ENCODE results near the gene CBLN1.

The CBLN1 gene

DNA sequence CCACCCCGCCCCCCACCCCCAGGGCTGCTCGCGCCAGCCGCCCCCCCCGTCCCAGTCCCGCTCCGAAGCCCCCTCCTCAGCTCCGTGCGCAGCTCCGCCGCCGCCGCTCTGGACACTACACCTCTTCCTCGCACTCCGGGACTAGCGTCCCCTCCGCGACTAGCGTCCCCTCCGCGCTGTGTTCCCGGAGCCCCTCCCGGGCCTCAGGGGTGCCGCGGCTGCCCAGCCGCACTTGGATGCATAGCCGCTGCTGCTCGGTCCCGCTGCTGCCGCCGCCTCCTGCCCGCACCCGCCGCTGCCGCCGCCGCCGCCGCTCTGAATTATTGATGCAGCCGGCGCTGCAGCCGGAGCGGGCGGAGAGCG, at the start of gene CBLN1:
Gene CBLN1, minus strand, starts transcription at position 359 of the 363 bp plus-strand sequence. CDS start 373 bp downstream, outside the sequence.
- in situ Hi-C loops (cut with HindIII; ENCODE audit: low sequenced_read_pairs): no loop called here

DNA sequence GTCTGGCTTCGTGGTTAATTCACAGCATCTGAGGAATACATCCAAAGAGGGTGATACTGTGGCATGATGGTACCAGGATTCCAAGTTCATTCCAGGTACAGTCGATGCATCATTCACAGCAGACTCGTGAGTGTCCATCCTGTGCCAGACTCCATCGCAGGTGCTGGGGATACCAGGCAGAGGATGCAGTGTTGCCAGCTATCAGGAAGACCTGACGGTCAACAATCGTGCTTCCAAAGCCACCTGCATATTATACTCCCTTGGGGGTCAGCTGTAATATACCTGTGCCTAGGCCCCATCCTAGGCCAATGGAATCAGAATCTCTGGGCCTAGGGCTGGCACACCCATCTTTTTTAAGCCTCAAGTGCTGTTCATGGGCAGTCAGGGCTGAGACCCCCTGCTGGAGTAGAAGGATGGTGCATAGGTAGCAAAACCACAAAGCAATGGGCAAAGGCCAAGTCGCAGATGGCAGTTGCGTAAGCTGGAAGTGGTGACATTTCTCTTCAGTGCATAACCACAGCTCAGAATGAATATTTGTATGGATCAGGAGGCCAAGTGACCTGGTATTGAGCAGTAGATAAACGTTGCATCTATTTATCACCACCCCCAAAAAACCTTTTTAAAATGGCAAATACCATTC, 49.0 kb upstream of the CBLN1 start:
- in situ Hi-C loops (cut with HindIII; ENCODE audit: low sequenced_read_pairs): no loop called here

DNA sequence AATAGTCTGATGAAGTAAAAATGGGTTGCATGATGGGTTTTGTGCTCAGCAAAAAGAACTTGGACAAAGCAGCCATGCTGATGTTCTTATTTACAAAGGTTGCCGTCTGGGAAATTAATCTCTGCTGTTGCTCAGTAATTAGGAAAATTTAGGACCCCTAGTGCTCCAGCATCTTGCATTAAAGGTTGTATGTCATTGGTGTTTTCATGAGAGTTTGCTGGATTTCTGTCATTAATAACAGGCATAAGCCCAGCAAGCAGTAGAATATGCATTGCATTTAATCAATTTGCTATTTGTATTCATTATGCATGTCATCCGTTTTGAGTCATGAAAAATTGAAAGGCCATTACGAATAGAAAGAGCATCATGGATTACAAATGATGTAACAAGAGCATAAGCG, 46.7 kb upstream of the CBLN1 start:
- in situ Hi-C loops (cut with HindIII; ENCODE audit: low sequenced_read_pairs): no loop called here

DNA sequence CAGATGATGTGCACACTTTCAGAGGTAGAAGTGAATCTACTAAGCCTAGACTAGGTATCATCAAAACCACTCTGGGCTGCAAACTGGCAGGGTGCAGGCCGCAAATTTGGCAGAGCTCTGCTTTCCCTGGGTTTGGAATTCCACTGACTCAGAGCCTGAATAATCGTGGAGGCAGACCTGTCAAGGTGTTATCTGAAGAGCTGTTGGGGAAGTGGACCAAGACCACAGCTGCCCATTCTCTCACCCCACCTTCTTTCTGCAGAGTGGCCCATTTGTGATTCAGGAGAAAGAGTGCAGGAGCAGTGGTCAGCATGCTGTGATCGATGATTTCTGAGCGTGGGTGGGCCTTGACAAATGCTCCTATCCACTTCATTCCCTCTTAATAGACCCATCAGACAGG, 45.8 kb upstream of the CBLN1 start:
- in situ Hi-C loops (cut with HindIII; ENCODE audit: low sequenced_read_pairs): no loop called here

DNA sequence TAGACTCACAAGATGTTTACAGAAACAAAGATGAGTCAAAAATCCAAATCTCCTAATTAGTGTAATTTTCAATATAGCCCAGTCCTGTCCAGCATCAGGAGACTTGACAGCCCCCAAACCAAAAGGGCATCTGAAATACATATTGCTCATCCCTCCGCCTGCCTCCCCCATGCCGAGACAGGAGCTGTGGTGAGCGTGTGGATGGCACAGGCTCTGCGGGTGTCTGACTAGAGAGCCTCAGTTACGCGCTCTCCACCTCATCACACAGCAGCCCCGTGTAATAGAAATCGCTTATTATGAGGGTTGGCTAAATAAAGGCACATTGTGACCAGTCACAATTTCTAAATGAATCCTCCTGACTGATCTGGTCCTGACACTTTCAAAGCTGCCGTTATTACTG, 43.1 kb upstream of the CBLN1 start:
- in situ Hi-C loops (cut with HindIII; ENCODE audit: low sequenced_read_pairs): no loop called here

DNA sequence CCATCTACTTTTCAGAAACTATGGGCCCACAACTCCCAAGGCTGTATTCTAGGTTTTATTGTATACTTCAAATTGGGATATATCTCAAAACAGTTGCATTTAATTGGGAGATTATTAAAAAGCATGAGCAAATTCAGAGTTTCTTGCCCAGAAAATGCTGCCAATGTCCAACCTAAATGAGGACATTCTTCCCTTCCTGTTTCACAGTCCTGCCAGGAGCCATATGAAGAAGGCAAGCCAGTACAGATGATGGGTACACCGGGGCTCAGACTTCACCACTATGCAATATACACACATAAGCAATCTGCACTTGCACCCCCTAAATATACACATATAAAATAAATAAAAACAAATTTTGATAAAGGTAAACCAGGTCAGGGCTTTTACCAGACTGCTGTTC, 34.0 kb upstream of the CBLN1 start:
- in situ Hi-C loops (cut with HindIII; ENCODE audit: low sequenced_read_pairs): no loop called here

DNA sequence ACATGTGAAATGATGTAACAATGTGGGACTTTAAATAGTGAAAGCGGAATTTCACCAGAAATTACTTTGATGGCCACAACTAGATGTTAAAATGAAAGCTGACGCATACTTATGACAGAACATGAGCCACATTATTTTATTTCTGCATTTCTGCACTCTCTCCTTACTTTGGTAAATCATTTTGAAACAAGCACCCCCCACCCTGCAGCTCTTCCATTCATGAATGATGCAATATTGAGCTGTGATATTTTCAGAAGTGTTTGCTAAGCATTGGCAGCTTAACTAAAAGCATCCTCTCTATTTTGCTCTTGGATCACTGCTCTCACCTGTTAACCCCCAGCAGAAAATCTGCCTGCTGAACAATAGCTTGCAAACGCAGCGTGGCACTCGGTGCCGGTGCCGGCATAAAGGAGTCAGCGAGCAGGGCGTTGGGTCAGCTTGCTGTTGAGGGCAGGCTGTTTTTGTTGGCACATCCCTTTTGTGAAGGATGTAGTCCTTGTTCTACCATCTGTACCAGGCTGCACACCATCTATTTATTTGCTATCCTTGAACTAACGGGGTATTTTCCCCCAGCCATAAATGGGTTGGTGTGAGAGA, 30.8 kb upstream of the CBLN1 start:
- in situ Hi-C loops (cut with HindIII; ENCODE audit: low sequenced_read_pairs): no loop called here

DNA sequence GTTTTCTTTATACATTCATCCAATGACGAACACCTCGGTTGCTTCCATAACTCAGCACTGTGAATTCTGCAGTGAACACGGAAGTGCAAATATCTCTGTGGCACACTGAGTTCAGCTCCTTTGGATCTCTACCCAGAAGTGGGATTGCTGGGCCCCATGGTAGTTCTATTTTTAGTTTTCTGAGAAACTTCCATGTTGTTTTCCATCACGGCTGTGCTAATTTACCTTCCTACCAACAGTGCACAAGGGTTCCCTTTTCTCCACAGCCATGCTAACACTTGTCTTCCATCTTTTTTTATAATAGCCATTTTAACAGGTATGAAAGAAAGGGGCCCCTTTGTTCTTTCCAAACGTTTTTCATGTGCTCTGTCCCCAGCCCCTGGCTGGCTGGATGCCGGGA, 30.2 kb upstream of the CBLN1 start:
- in situ Hi-C loops (cut with HindIII; ENCODE audit: low sequenced_read_pairs): no loop called here

DNA sequence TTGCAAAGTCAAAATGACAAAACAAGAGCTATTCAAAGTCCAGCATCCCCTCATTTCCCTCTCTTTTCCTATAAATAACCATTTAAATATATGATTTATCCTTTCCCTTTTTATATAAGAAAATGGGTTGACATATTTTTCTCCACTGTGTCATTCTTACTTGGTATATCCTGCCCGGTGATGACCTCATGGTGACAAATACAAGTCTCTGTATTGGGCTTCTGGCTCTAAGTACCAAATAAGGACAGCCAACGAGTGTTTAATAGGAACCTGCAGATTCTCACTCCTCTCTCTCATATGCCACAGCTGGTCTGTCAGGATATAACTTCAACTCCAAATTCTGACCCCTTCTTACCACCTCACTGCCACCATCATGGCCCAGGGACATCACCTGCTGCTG, 25.5 kb upstream of the CBLN1 start:
- in situ Hi-C loops (cut with HindIII; ENCODE audit: low sequenced_read_pairs): no loop called here

DNA sequence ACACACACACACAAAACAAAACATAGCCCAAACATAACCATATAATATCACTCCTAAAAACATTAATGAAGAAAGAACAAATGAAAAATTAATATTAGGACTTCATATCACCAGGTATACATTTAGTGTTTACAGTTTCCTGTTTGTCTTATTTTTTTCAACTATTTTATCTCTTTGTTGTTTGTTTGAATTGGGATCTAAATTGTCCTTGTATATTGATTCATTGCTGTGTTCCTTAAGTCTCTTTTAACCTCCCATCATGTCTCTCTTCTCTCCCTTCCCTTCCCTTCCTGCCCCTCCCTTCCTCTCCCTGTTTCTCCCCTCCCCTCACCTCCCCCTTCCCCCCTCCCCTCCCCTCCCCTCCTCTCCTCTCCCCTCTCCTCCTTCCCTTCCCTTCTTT, 23.8 kb upstream of the CBLN1 start:
- in situ Hi-C loops (cut with HindIII; ENCODE audit: low sequenced_read_pairs): no loop called here

DNA sequence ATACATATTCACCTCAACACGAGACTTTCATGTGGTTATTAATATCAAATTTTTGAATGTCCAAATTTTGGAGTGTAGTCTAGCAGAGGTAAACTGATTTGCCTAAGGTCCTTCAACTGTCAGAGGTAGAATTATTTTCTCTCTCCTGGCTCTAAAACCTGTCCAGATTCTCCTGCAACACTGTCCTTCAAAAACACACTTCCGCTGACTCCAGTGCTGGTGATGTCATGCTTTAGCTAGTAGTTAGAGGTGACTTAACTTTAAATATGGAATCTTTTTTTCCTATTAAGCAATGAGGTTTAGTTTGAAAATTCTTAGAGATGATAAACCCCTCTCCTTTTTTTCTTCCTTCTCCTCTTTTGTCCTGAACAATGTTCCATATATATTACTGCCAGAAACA, 10.8 kb upstream of the CBLN1 start:
- in situ Hi-C loops (cut with HindIII; ENCODE audit: low sequenced_read_pairs): no loop called here

DNA sequence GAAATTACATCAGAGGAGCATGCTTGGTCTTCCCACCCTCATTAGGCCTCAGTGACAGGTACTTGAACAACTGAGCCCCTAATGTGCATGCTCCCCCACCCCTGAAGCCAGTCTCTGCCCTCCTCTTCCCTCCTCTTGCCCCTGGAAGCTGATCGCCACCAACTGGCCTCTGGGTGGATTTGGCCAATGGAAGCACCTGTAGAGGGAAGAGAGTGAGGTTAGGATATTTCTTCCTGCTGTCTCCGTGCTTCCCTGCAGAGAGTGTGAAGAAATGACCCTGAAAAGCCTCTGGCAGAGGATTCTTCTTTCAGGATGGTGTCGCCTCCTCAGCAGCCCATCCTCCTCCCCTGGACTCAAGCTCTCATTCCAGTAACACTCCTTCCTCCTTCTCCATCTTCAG, 5.9 kb upstream of the CBLN1 start:
- in situ Hi-C loops (cut with HindIII; ENCODE audit: low sequenced_read_pairs): no loop called here

DNA sequence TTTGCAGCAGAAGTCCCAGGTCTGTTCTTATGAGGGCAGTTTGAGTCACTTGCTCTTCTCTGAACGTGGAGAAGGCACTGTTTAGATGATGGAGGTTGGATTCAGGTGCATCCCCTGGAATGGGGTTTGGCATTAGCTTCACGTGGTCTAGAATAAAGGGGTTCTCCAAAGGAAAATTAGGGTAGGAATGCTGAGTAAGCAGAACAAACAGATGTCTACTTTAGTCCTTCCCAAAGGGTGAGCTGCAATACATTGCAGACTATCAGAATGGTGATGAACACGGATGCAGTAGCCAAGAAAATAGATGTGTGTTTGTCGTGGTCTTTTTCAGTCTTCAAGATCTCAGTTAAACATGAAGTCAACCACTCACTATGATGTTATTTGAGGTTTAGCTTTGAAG, 3.3 kb upstream of the CBLN1 start:
- in situ Hi-C loops (cut with HindIII; ENCODE audit: low sequenced_read_pairs): no loop called here

DNA sequence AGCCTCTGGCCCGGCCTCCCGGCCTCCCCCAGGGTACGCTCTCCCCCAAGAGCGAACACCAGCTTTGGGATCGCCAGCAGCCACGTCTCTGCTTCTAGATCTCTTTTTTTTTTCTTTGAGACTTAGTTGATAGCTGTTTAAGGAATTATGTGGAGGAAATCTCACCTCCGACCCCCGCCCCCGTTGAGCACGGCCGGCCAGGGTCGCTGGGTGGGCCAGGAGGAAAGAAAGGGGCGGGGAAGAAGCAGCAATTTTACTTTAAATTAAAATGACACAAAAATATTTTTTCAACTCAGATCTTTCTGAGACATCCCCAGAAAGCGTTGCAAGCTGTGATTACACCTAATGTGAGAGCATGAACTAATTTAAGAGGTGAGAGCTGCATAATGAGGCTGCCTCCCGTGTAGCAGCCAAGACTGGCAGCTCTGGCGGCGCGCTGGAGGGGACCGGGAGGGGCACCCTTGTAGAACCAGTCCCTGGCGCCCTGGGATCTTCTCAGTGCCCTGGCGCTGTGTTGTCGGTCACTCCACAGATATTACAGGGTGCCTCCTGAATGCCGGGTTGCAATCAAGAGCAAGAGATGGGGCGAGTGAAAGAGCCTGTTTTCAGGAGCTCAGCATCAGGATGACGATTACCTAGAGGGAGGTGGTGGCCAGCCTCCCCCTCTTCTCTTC, 1.9 kb upstream of the CBLN1 start:
- in situ Hi-C loops (cut with HindIII; ENCODE audit: low sequenced_read_pairs): no loop called here

DNA sequence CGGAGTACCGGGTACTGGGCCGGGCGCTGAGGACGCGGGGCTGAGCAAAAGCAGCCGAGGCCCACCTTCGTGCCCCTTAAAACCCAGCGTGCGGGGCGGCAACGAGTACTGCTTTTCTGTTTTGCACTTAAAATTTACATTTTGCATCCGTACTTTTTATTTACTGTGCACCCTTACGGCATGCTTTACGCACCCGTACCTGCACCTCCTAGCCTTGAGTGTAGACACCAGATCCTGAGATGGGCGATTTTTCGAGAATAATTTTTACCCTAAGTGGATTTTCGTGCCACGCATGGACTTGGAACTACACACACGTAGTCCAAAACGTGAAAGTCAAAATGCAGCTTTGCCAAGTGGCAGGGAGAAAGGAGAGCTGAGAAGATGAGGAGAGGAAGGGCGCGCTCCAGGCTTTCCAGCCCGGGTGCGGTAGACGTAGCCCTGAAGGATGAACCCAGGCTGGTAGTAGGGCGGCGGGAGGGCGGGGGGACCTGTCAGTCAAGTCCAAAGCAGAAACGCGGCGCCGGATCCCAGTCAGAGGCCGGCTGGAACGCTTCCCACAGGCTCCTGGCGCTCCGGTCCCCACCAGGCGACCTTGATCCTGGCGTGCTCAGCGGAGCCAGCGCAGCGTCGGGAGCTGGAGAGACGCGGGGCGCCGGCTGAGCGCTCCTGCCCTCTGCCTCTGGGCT, 1.2 kb upstream of the CBLN1 start:
- in situ Hi-C loops (cut with HindIII; ENCODE audit: low sequenced_read_pairs): no loop called here

DNA sequence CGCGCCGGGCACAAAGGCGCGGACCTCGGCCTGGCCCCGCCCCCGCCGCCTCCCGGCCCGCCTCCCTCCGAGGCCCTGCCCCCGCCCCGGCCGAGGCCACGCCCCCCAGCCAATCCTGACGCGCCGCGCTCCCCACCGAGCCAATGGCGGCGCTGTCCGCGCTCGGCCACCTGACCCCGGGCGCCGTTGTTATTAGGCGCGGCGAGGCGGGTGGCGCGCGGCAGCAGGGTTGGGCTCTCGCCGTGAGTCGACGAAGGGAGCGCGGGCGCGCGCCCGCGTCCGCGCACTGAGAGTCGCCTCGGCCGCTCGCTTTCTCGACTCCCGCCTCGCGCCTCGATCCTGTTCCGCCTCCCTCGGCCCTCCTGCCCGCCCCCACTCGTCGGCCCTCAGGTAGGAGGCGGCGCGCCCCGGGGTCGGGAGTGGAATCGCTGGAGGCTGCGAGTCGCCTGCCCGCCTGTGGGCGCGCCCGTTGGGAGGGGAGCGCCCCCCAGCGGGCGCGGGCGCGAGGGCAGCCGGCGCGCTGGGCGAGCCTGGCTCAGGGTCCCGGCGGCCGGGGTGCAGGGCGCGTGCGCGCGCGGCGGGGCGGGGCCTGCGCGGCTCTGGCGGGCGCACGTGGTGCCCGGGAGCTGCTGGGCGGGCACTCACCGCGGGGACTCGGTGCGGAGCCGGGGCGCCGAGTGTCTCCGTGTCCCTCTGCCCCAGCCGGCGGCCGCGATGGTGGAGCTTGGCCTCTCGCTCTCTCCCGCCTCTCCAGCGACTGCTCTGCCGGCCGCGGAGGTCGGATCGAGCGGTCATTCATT, 405 bp upstream of the CBLN1 start:
- in situ Hi-C loops (cut with HindIII; ENCODE audit: low sequenced_read_pairs): no loop called here

DNA sequence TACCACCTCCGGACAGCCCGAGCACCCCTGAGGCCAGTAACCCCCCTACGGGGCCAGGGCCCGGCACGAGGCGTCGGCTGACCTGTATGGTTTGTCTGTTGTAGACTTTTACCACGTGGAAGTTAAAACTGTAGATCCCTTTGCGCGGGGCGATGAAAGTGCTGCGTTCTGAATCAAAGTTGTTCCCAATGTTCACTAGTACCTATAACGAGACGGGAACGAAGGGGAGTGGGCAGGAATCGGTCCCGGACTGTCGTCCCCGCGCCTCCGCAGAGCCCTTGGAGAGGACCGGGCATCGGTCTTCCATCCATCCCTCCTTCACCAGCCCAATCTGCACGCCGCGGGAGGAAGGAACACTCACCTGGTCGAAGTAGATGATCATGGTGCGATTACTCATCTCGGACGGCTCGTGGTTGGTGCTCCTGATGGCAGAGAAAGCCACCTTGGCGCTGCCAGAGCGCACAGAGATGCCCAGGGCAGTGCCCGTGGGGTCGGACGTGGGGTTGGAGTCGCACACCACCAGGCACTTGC, 732 bp downstream of the CBLN1 start:
- in situ Hi-C loops (cut with HindIII; ENCODE audit: low sequenced_read_pairs): no loop called here

DNA sequence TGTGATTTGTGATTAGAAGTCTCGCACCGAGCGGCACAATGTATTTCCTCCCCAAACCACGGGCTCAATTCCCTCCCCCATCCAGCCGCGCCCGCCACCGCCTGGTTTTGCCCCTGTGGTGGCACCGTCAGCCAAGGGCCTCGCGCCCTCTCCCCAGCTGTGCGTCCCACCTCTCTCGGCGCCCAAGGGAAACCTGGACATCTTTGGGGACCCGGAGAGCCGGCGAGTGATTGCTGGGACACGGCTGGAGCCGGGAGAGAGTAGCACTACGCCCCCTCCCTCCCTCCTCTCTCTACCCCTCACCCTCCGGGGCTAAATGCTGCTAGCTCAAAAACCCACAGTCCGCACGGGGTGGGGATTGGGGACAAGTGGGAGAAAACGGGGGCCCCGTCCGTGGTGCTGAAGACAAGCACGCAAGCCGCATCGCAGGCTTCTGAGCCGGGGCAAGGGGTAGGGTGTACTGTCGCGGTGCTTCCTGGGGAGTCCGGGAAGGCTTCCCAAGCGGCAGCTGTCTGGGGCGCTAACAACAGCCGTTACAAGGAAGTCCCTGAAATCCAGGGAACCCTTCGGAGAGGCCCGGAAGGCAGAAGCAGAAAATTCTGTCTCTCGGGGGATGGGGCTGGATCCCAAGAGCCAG, 1.4 kb downstream of the CBLN1 start:
- in situ Hi-C loops (cut with HindIII; ENCODE audit: low sequenced_read_pairs): no loop called here

DNA sequence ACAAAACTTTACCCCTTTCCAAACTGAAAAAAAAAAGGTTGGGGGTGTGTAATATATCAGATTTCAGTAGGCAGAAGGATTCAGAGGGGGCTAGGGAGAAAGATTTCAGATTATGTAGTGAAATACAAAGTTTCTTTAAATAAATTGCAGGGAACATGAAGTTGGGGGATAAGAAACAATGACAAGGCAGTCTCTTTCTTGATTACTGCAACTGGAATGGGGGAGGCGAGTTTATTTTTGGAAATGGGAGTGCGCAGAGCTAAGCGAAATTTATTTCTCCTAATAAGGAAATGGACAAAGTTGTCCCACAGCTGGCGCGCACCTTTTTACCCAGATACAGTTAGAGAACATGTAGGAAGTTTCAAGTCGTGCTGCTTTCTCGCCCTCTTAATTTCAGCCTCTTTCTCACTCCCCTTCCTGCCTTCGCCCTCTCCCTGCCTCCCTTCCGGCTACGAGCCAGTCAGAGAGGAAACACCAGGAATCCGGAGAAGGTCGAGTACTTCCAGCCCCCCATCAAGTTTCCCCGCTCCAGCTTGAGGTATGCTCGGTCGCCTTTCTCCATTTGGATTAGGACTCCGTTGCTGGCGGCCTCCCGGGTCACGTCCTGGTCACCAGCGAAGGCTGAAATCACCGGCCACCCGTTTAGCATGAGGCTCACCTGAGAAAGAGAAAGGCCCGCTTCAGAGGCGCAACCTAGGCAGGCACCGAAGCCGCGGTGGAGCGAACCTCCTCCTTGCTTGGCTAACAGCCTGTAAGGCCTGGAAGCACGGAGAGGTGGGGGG, 2.5 kb downstream of the CBLN1 start:
- in situ Hi-C loops (cut with HindIII; ENCODE audit: low sequenced_read_pairs): no loop called here

DNA sequence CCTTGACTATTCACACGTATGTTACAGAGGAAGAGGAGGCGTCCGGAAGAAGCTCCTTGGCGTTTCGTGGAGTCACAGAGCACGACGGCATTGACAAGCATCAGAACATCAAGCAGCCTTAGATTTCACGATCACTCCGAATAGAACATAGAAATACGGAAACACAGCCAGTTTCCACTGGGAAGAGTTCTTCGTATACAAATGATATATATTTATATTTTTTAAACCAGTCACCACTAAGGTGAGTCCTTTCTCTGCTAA, 3.1 kb downstream of the CBLN1 start:
- in situ Hi-C loops (cut with HindIII; ENCODE audit: low sequenced_read_pairs): no loop called here

Data from DLD1 (cell line).